Hindlimb muscle (tissue), 1 donor: Measurements from ENCODE around the gene MSI2. TPM values are rescaled to one million over a fixed set of nuclear protein-coding genes. Genes with fewer than 3 reads are reported as not detected.
"Not testable (repeated sequence)": the region's sequence is repeated elsewhere in the genome, so short reads cannot be mapped to it uniquely, and the experiment has no call there.

Source experiments
- DNase-seq: peaks from one replicate; pipeline ENCODE4 v3.0.0-alpha.2; 2013
- polyA plus RNA-seq: library from polyadenylated mRNA; unstranded; fragments of 120-200 nt; gene quantifications from one replicate; pipeline ENCODE4 v1.2.1, GENCODE V29; 2013; ENCODE audit not compliant: insufficient read length

The MSI2 gene
- polyA plus RNA-seq, 1 donor = 33.6 TPM

DNA sequence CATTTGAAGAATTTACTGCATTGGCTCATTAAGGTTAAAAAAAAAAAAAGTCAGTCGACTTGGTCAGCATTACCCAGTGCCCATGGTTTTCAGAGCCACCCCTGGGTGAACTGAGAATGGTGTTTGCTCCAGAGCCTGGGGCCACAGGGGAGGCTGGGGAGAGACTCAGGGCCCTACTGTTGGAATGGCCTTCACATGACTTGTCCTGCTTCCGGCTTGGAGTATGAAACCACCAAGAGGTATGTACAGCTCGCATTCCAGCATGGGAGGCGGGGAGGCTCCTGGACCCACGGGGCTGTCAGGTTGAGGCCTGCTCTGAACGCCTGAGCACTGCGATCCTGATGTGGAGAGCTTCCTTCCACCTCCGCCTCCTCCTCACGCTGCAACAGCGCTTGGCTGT is 36.8 kb downstream of the MSI2 start:
- no peak for DNase-seq

GRCh38 chr17:57294101-57294500 is 37.8 kb downstream of the MSI2 start:
- no peak for DNase-seq

DNA sequence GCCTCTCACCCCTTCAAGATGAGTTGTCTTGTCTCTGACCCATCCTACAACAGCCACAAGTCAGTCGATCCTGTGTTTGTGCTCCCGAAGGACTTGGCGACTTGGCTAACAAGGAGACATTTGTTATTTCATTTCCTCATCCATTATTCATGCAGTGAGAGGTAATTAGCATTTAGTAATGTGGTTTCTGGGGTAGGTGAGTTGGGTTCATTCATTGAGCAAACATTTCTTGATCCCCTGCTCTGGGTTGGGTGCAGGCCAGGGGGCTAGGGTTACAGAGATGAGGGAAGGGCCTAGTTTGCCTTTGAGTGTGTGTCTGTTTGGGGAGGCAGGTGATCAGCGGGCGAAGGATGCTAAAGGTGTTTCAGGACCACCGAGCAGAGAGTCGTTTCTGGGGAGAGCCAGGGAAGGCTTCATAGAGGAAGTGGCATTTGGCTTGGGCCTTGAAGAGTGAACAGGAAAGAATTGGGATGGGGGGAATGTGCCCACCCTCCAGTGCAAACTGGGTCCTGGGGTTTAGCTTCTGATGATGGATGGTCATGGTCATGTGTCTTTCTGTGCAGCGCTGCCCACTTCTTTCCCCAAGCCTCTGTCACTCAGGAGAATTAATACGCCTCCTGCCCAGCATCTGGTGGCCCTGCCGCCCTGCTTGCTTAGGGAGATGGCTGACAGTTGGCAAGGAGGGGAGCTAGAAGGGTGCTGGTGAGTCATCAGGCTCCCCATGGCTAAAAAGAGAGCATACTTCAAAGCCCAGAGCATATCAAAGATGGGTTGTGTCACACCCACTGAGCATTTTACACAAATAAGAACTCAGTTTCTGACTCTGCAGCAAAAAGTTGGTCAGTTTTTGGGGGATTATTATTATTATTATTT is 38.5 kb downstream of the MSI2 start:
- no peak for DNase-seq

DNA sequence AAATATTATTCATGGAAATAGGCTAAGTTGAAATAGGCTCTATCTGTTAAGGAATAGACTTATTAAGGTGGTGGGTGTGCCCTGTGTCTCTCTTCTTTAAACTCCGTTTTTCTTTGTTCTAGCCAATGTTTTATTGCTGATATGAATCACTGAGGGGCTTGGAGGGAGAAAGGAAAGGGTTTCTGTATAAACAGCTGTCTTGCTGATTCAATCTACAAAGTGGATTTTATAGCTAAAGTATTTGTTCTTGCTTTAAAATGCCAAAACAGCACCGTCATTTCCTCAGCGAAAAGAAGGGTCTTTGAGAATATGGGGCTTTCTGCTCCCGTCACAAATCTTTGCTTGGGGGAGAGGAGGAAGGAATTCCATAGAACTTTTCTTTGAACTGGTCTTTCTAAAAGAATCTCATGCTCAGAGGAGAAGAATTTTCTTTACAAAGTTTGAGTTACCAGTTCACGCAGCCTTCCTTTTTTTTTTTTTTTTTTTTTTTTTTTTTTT is 39.3 kb downstream of the MSI2 start:
- DNase-seq = no peak

DNA sequence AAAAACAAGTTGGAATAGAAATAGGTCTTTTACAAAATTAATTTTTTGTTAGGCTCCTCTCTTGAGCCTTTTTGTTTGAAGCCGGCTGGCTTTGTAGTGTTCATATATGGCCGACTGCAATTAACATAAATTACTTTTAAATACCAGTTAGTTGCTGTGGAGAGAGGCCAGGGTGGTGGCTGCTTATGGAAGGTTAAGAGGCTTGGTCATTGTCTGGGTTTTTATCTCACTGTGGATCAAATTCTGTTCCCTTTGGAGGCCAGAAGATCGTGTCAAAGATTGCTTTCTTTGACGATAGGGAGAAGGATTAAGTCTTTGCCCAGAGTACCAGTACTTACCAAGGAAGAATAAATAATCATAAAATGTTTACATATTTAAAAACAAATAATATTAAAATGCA is 39.9 kb downstream of the MSI2 start:
- no peak for DNase-seq

DNA sequence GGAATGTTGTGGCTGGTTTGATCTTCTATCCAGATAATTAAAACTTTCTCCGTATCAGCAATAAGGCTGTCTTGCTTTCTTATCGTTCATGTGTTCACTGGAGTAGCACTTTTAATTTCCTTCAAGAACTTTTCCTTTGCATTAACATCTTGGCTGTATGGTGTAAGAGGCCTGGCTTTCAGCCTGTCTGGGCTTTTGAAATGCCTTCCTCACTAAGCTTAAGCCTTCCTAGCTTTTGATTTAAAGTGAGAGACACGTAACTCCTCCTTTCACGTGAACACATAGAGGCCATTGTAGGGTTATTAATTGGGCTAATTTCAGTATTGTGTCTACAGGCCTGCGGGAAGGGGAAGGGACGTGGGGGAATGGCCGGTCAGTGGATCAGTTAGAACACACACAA is 42.9 kb downstream of the MSI2 start:
- no peak for DNase-seq

GRCh38 chr17:57300592-57300991 is 44.3 kb downstream of the MSI2 start:
- not testable (repeated sequence) for DNase-seq

- no peak for DNase-seq
Measured at GRCh38 chr17:57302690-57303465, 46.6 kb downstream of the MSI2 start.

DNA sequence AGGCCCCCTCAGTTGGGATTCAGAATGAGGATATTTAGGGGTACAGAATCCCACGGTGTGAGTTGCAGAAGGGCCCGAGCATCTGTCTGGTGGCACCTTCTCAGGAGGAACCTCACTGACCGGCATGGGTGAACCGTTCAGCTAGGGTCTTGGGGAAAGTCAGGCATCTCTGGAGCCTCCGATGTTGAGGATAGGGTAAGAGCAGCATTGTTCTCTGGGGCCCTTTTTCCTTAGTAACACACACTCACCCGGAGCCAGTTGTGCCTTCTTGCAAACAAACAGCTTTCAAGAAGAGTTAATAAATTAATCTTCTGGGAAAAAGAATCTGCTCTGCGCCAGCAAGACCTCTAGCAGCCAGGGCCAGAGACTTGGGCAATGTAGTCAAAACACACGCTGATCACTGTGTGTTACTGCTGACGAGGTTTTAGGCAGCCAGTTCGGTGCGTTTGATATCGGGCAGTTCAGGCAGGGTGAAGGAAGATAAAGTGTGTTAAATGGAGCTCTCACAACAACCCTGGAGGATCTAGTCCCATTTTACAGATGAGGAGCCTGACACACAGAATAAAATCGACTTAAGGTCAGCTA is 48.9 kb downstream of the MSI2 start:
- DNase-seq = no peak

DNA sequence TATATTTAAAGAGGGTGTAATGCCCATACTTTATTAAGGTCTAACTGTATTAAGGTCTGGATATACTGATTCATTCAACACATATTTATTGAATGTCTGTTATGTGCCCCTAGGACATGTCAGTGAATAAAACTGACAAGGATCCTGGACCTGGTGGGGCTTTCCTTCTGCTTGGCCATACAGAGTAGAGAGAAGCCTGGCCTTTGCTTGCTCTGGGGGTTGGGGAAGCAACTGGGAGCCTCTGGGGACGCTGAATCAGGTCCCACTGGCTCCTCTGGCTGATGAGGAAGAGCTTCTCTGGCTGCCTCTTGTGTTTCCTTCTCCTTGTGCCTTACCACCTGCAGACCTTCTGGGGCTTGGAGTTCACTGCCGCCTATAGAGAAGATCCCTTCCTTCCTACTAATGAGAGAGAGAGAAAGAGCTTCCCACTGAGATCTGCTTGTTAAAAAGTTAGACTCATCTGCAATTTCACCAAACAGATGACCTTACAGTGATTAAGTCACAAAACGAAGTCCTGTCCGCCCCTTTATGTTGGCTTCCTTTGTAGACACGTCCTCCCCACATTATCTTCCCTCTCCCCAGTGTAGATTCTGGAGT is 49.7 kb downstream of the MSI2 start:
- no peak for DNase-seq

GRCh38 chr17:57308543-57309186 is 52.3 kb downstream of the MSI2 start:
- DNase-seq = no peak

- no peak for DNase-seq
Measured at GRCh38 chr17:57309479-57309878, 53.2 kb downstream of the MSI2 start.

- no peak for DNase-seq
Measured at GRCh38 chr17:57311281-57312216, 55.2 kb downstream of the MSI2 start.

DNA sequence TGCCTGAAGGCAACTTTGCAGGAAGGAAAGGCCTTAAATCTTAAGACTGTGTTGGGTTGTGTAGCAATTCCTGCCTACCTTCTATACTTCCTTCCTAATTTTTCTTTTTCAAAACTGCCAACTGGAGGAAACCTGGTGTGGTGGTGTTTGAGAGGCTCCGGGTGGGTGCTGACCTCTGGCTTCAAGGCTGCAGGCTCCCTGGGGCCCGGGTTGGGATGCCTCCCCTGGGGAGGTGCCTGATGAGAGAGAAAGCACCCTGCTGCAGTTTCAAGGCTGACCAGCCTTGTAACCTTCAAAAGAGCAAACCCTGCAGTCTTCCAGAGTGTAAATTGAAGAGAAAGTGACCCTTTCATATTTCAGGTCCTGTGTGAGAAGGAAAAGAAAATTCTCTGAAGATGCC is 55.9 kb downstream of the MSI2 start:
- no peak for DNase-seq

GRCh38 chr17:57313097-57313835 is 56.9 kb downstream of the MSI2 start:
- no peak for DNase-seq

DNA sequence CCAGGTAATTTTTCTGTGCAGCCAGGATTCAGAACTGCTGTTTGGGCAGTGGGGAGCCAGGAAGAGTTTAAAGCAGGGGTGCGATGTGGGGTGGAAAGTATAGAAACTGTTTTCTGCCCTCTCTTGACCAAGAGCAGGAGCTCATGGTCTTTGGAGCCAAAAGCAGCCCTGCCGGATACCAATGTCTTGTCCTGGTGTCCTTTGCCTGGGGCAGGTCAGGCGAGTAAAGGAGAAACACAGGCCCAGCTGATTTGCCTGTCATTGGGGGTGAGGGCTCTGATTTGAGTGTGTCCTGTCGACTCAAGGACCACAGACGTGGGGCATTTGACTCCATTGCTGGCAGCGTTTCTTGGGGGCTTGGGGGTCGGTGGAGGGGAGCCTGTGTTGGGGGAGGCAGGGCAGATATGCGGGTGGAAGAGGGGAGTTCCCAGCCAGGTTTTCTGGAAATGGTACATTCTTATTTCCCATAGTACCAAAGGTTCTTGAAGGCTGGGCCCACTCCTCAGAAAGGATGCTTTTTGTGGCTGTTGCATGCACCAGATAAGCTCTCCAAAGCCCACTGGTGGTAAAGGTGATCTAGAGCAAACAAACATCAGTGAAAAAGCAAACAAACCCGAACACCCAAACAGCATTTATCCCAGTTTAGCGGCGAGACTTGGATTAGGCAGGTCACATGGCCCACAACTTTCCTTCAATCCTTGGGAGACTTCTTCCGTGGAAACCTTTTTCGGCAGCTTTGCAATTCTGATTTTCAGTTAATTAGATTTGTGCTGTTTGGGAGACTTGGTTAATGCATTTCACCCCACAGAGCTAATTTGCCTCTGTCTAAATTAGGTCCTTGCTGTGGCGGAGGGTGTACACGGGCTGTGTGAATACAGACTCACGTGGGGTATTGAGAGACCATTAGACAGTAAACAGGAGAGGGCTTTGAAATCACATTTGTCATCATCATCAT is 59.0 kb downstream of the MSI2 start:
- no peak for DNase-seq

- DNase-seq = no peak
Measured at GRCh38 chr17:57316361-57316760, 60.0 kb downstream of the MSI2 start.

- DNase-seq = no peak
Measured at GRCh38 chr17:57317079-57317478, 60.8 kb downstream of the MSI2 start.

DNA sequence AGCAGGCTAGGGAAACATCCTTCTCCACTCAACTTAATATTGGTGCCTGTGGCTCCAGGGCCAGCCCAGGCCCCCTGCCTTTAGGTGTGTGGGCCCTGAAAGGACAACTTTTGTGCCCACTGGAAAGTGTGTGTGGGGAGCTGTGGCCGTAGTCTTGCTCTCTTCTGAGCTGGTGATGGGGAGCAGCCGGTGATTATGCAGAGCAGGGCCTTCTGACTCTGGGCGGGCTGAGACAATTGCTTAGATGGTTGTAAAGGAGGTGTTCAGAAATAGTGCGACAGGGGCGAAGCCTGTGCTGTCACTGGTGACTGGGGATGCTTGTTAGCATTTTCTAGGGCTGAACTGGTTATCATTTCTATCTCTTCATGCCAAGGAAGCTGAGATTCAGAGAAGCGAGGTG is 62.6 kb downstream of the MSI2 start:
- no peak for DNase-seq
